Stromal cell of bone marrow (primary cell): Measurements from ENCODE around the gene TMEM181.

Experiments used
- DNase-seq: peaks from one replicate; pipeline ENCODE4 v3.0.0-alpha.2; 2012; ENCODE audit warnings: low read depth

TMEM181 gene

GRCh38 chr6:158564243-158565121 lies 4.6 kb downstream of the TMEM181 start:
- no peak for DNase-seq

- DNase-seq = no peak
Observed at GRCh38 chr6:158565122-158565429, 5.2 kb downstream of the TMEM181 start.

GRCh38 chr6:158565482-158566040 lies 5.7 kb downstream of the TMEM181 start:
- DNase-seq = no peak

GRCh38 chr6:158566207-158566818 lies 6.4 kb downstream of the TMEM181 start:
- DNase-seq = no peak

GRCh38 chr6:158567152-158567551 lies 7.3 kb downstream of the TMEM181 start:
- DNase-seq = no peak

- DNase-seq = no peak
Observed at GRCh38 chr6:158567871-158568401, 8.0 kb downstream of the TMEM181 start.

GRCh38 chr6:158568549-158568948 lies 8.7 kb downstream of the TMEM181 start:
- no peak for DNase-seq

- DNase-seq = no peak
Observed at GRCh38 chr6:158569036-158569435, 9.1 kb downstream of the TMEM181 start.

- DNase-seq = no peak
Observed at GRCh38 chr6:158570681-158570962, 10.7 kb downstream of the TMEM181 start.

GRCh38 chr6:158571826-158572652 lies 12.1 kb downstream of the TMEM181 start:
- no peak for DNase-seq

GRCh38 chr6:158572653-158573541 lies 13.0 kb downstream of the TMEM181 start:
- no peak for DNase-seq

- no peak for DNase-seq
Observed at GRCh38 chr6:158573542-158573931, 13.6 kb downstream of the TMEM181 start.

- no peak for DNase-seq
Observed at GRCh38 chr6:158574800-158575199, 14.9 kb downstream of the TMEM181 start.

GRCh38 chr6:158575550-158575949 lies 15.7 kb downstream of the TMEM181 start:
- no peak for DNase-seq

- DNase-seq = no peak
Observed at GRCh38 chr6:158584236-158584651, 24.4 kb downstream of the TMEM181 start.

- DNase-seq = no peak
Observed at GRCh38 chr6:158586652-158587051, 26.8 kb downstream of the TMEM181 start.

GRCh38 chr6:158589366-158589765 lies 29.5 kb downstream of the TMEM181 start:
- no peak for DNase-seq

- DNase-seq = no peak
Observed at GRCh38 chr6:158591134-158591809, 31.4 kb downstream of the TMEM181 start.

- DNase-seq = no peak
Observed at GRCh38 chr6:158591810-158592209, 31.9 kb downstream of the TMEM181 start.

GRCh38 chr6:158593670-158594069 lies 33.8 kb downstream of the TMEM181 start:
- no peak for DNase-seq

GRCh38 chr6:158595223-158595622 lies 35.3 kb downstream of the TMEM181 start:
- no peak for DNase-seq
